Osteocyte (in vitro differentiated cells): ENCODE results near the gene GOLGA8B. TPM values are rescaled to one million over a fixed set of nuclear protein-coding genes. Genes with fewer than 3 reads are reported as not detected.

ENCODE experiments used
- DNase-seq: peaks from one replicate; pipeline ENCODE4 v3.0.0; 2021; ENCODE audit warnings: mixed read lengths; ENCODE audit not compliant: unreplicated experiment; ENCODE audit errors: extremely low spot score
- H3K27ac Mint-ChIP-seq: one replicate; pipeline ENCODE4 v1.8.0; 2021; ENCODE audit warnings: mild to moderate bottlenecking, mixed read lengths; ENCODE audit not compliant: unreplicated experiment
- H3K27me3 Mint-ChIP-seq: one replicate; pipeline ENCODE4 v1.8.0; 2021; ENCODE audit warnings: mixed read lengths; ENCODE audit not compliant: unreplicated experiment
- H3K36me3 Mint-ChIP-seq: one replicate; pipeline ENCODE4 v1.8.0; 2021; ENCODE audit warnings: mixed read lengths; ENCODE audit not compliant: unreplicated experiment
- H3K4me1 Mint-ChIP-seq: one replicate; pipeline ENCODE4 v1.8.0; 2021; ENCODE audit warnings: mixed read lengths; ENCODE audit not compliant: unreplicated experiment
- H3K4me3 Mint-ChIP-seq: one replicate; pipeline ENCODE4 v1.8.0; 2021; ENCODE audit warnings: mild to moderate bottlenecking, moderate library complexity, mixed read lengths; ENCODE audit not compliant: unreplicated experiment
- H3K9me3 Mint-ChIP-seq: one replicate; pipeline ENCODE4 v1.8.0; 2021; ENCODE audit warnings: mixed read lengths; ENCODE audit not compliant: unreplicated experiment
- CTCF ChIP-seq: fragments of 200-600 bp; sonication (generic); IDR thresholded peaks from 2 replicates; pipeline ENCODE4 v1.5.0; 2021; ENCODE audit warnings: antibody characterized with exemption, mild to moderate bottlenecking, moderate library complexity
- total RNA-seq: library from RNA; stranded (reverse); gene quantifications from 2 replicates; pipeline ENCODE4 v1.2.1, GENCODE V29; 2021

The GOLGA8B gene
- total RNA-seq, 1 donor from 2014 or later: 69.6 TPM

DNA sequence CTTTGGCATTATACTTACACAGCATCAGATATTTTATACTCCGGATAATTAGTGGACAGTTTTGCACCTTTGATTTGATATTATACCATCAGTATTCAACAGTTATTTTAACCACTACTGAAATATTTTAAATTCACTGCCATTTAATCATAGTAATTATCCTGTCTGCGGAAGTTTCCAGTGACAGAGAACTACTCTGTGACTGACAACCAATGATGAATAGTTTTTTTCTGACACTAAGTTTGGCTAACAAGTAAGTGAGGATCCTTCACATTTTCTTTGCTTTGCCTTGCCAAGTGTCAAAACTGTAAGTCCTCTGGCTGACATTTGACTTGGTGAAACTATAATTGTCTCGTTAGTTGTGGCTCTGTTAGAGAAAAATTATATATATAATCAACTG lies 30.5 kb upstream of the GOLGA8B start:
- Mint-ChIP-seq H3K27ac (no peak overlapping the region), H3K4me3 (no peak overlapping the region), H3K9me3 (no peaks in the 10 kb centered on the region), H3K27me3 (peaks cover 83% of the 10 kb centered on the region), H3K4me1 (peaks cover 2% of the 10 kb centered on the region), H3K36me3 (peaks cover 2% of the 10 kb centered on the region)
- no peak for DNase-seq
- TF ChIP-seq CTCF: no peak

DNA sequence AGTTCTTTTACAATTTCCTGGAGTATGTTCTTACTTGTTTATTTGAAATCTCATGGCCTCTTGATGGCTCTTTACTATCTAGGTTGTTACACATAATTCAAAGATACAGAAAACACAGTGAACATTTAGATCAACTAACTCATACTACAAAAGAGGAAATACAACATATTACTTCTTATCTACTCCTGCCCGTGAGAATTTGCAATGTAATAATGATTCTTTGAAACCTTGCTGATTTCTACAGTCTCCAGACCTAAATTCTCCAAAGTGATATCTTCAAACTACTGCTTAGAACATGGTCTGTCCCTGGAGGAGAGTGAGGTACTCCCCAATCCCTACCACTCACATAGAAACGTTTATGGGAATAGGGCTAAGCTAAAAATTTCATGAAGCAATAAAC lies 29.9 kb upstream of the GOLGA8B start:
- no peak overlapping the region for H3K27ac Mint-ChIP-seq
- H3K4me1 Mint-ChIP-seq: peaks cover 2% of the 10 kb centered on the region
- no peak for TF ChIP-seq CTCF
- H3K27me3 Mint-ChIP-seq: peaks cover 86% of the 10 kb centered on the region
- H3K4me3 Mint-ChIP-seq: no peak overlapping the region
- no peak for DNase-seq
- peaks cover 2% of the 10 kb centered on the region for H3K36me3 Mint-ChIP-seq
- H3K9me3 Mint-ChIP-seq: no peaks in the 10 kb centered on the region

- Mint-ChIP-seq H3K4me3 (no peak overlapping the region), H3K9me3 (no peaks in the 10 kb centered on the region), H3K4me1 (no peaks in the 10 kb centered on the region), H3K27ac (no peak overlapping the region), H3K27me3 (peaks cover 77% of the 10 kb centered on the region), H3K36me3 (peaks cover 2% of the 10 kb centered on the region)
- DNase-seq: no peak
- peak; percentile 50 for TF ChIP-seq CTCF
Measured at GRCh38 chr15:34610354-34610753, 26.9 kb upstream of the GOLGA8B start.

GRCh38 chr15:34609102-34610057 lies 25.9 kb upstream of the GOLGA8B start:
- Mint-ChIP-seq H3K27ac (no peak overlapping the region), H3K27me3 (peaks cover 75% of the 10 kb centered on the region), H3K4me1 (no peaks in the 10 kb centered on the region), H3K4me3 (no peak overlapping the region), H3K9me3 (no peaks in the 10 kb centered on the region), H3K36me3 (peaks cover 2% of the 10 kb centered on the region)
- no peak for DNase-seq
- TF ChIP-seq CTCF: no peak

DNA sequence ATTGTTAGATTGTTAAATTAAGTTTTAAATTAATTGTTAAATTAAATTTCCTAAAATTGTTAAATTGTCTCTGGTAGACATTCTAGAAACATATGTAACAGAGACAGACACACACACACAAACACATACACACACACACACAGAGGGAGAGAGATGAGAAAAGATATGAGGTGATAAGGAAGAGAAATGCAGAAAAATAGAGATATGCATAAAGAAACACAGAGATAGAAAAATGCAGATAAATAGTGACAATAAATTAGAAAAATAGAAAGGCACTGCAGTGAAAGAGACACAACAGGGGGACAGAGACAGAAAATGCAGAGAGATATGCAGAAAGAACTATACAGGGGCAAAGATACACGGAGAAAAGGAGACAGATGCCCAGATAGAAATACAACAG lies 25.1 kb upstream of the GOLGA8B start:
- Mint-ChIP-seq H3K36me3 (peaks cover 2% of the 10 kb centered on the region), H3K4me1 (no peaks in the 10 kb centered on the region), H3K4me3 (no peak overlapping the region), H3K27ac (no peak overlapping the region), H3K27me3 (peaks cover 74% of the 10 kb centered on the region), H3K9me3 (no peaks in the 10 kb centered on the region)
- TF ChIP-seq CTCF: no peak
- no peak for DNase-seq
